ENCODE measurements around the gene CIB4.

The CIB4 gene

DNA sequence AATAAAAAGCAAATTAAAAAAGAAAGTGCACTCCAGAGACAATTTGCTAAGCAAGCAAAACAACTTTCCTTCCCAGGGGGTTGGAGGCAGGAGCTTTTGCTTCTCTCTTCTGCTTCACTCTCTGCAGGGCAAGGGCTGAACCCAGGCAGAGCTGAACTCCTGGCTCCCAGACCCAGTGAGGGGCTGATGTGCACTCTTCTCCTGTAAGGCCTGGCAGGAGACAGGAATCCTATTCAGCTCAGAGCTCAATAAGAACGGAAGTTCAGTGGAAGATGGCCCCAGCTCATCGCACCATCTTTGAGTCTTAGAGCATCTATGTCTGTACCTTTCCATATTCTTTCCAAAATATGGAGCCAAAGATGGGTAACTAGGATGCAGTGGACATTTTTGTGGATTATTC is 29.1 kb downstream of the CIB4 start:
- TF ChIP-seq NFIC (IDR thresholded peaks at IDR 0.05) (no peak), YY1 (IDR thresholded peaks at IDR 0.05; ENCODE audit: low read depth) (no peak), TCF12 (IDR thresholded peaks at IDR 0.05; ENCODE audit: low read depth) (no peak), FOXM1 (IDR thresholded peaks at IDR 0.05; ENCODE audit: borderline replicate concordance, low read depth) (no peak), EP300 (IDR thresholded peaks at IDR 0.05; ENCODE audit: borderline replicate concordance) (no peak), CREB1 (IDR thresholded peaks at IDR 0.05; ENCODE audit: low read depth) (no peak), ZBTB7A (IDR thresholded peaks at IDR 0.05; ENCODE audit: low read depth) (no peak), CEBPB (IDR thresholded peaks at IDR 0.05) (no peak), TEAD4 (IDR thresholded peaks at IDR 0.05) (no peak), EGR1 (IDR thresholded peaks at IDR 0.05) (no peak), TAF1 (IDR thresholded peaks at IDR 0.05; ENCODE audit: low read depth) (no peak), RAD21 (IDR thresholded peaks at IDR 0.05; ENCODE audit: low read depth) (no peak)
- TF ChIP-seq, protein P1, sequence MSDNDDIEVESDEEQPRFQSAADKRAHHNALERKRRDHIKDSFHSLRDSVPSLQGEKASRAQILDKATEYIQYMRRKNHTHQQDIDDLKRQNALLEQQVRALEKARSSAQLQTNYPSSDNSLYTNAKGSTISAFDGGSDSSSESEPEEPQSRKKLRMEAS (IDR thresholded peaks at IDR 0.05) = no peak
- TF ChIP-seq, protein P2, sequence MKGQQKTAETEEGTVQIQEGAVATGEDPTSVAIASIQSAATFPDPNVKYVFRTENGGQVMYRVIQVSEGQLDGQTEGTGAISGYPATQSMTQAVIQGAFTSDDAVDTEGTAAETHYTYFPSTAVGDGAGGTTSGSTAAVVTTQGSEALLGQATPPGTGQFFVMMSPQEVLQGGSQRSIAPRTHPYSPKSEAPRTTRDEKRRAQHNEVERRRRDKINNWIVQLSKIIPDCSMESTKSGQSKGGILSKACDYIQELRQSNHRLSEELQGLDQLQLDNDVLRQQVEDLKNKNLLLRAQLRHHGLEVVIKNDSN (IDR thresholded peaks at IDR 0.05) = no peak
- TF ChIP-seq, protein P3, sequence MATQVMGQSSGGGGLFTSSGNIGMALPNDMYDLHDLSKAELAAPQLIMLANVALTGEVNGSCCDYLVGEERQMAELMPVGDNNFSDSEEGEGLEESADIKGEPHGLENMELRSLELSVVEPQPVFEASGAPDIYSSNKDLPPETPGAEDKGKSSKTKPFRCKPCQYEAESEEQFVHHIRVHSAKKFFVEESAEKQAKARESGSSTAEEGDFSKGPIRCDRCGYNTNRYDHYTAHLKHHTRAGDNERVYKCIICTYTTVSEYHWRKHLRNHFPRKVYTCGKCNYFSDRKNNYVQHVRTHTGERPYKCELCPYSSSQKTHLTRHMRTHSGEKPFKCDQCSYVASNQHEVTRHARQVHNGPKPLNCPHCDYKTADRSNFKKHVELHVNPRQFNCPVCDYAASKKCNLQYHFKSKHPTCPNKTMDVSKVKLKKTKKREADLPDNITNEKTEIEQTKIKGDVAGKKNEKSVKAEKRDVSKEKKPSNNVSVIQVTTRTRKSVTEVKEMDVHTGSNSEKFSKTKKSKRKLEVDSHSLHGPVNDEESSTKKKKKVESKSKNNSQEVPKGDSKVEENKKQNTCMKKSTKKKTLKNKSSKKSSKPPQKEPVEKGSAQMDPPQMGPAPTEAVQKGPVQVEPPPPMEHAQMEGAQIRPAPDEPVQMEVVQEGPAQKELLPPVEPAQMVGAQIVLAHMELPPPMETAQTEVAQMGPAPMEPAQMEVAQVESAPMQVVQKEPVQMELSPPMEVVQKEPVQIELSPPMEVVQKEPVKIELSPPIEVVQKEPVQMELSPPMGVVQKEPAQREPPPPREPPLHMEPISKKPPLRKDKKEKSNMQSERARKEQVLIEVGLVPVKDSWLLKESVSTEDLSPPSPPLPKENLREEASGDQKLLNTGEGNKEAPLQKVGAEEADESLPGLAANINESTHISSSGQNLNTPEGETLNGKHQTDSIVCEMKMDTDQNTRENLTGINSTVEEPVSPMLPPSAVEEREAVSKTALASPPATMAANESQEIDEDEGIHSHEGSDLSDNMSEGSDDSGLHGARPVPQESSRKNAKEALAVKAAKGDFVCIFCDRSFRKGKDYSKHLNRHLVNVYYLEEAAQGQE (IDR thresholded peaks at IDR 0.05; ENCODE audit: low read depth) = no peak

DNA sequence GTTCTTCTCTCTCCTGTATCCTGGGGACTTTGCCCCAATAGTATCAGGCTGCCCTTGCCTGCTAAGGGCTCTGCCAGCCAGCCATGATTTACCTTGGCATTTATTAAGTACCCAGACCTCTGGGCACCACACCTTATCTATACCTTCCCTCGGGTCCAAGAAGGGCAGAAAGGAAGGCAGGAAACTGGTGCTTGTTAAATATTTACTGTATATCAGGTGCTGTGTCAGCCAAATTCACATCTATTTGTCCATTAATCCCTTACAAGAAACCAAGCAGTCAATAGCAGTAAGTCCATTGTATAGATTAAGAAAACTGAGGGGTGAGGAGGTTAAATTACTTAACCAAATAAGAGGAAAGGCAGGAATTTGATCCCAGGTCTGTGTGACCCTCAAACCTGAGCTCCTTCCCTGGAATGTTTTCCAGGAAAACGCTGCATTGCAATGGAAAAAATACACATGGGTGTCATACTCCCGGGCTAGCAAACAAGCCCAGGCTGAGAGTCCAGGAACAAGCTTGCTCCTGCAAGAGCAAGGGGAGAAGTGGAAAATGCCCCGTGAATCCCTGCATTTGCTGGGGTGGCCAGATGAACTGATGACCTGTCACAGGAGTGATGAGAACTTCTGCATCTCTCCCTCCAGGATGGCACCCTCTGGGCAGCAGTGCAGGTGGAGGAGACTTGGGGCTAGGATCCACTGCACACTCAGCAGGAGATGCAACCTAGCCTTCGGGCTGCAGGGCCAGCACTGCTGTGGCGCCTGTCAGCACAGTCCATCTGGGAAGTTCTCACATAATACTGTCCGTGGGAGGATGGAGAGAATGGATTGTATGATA is 30.4 kb downstream of the CIB4 start:
- TF ChIP-seq NFIC (IDR thresholded peaks at IDR 0.05) (no peak), RAD21 (IDR thresholded peaks at IDR 0.05; ENCODE audit: low read depth) (no peak), CEBPB (IDR thresholded peaks at IDR 0.05) (no peak), ZBTB7A (IDR thresholded peaks at IDR 0.05; ENCODE audit: low read depth) (no peak), TCF12 (IDR thresholded peaks at IDR 0.05; ENCODE audit: low read depth) (no peak), CREB1 (IDR thresholded peaks at IDR 0.05; ENCODE audit: low read depth) (no peak), TEAD4 (IDR thresholded peaks at IDR 0.05) (no peak), TAF1 (IDR thresholded peaks at IDR 0.05; ENCODE audit: low read depth) (no peak), FOXM1 (IDR thresholded peaks at IDR 0.05; ENCODE audit: borderline replicate concordance, low read depth) (no peak), EGR1 (IDR thresholded peaks at IDR 0.05) (no peak), YY1 (IDR thresholded peaks at IDR 0.05; ENCODE audit: low read depth) (no peak), EP300 (IDR thresholded peaks at IDR 0.05; ENCODE audit: borderline replicate concordance) (no peak)
- TF ChIP-seq, protein P3 (IDR thresholded peaks at IDR 0.05; ENCODE audit: low read depth) = no peak
- TF ChIP-seq, protein P1 (IDR thresholded peaks at IDR 0.05) = no peak
- TF ChIP-seq, protein P2 (IDR thresholded peaks at IDR 0.05) = no peak

DNA sequence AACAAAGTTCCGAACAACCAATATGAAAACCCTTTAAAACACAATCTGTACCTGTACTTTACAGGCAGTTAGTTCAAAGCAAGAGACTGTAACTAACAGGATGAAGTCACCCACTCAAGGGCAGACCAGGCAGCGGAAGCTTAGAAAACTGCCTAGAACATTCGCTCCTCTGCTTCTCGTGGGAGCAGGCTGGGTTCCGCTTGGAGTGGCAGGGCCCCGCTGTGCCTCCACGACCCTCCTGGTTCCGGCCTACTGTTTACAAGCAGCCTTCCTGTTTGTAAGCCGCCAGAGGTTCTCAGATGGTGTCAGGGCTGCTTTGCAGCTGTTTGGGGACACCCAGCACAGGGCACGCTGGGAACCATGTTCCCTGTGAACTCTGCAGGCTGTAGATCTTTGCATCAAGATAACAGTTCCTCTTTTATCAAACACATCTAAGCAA is 31.3 kb downstream of the CIB4 start:
- TF ChIP-seq RAD21 (IDR thresholded peaks at IDR 0.05; ENCODE audit: low read depth) (no peak), CREB1 (IDR thresholded peaks at IDR 0.05; ENCODE audit: low read depth) (no peak), ZBTB7A (IDR thresholded peaks at IDR 0.05; ENCODE audit: low read depth) (no peak), EGR1 (IDR thresholded peaks at IDR 0.05) (no peak), YY1 (IDR thresholded peaks at IDR 0.05; ENCODE audit: low read depth) (no peak), CEBPB (IDR thresholded peaks at IDR 0.05) (no peak), NFIC (IDR thresholded peaks at IDR 0.05) (no peak)
- TF ChIP-seq, protein P1 (IDR thresholded peaks at IDR 0.05) = no peak
- TF ChIP-seq, protein P3 (IDR thresholded peaks at IDR 0.05; ENCODE audit: low read depth) = no peak
